H1 (cell line): Measurements from ENCODE around the gene H1-8. TPM values are rescaled to one million over a fixed set of nuclear protein-coding genes. Genes with fewer than 3 reads are reported as not detected.

Source experiments
- CTCF ChIA-PET: fragments of 300-600 bp; sonication (Branson Sonifier 250); formaldehyde crosslinking; loops from one replicate; lab custom pipeline; 2021; ENCODE audit not compliant: partially characterized antibody; lab: Charles Lee
- POLR2A ChIA-PET: fragments of 300-600 bp; sonication (Branson Sonifier 250); formaldehyde crosslinking; loops from one replicate; lab custom pipeline; 2021; ENCODE audit warnings: inconsistent platforms; ENCODE audit not compliant: partially characterized antibody; lab: Charles Lee
- DNase-seq, 2 experiments: peaks; one replicate each; pipeline versions ENCODE4 v3.0.0 to v3.0.0-alpha.2; 2010 to 2022; ENCODE audit warnings: low spot score in 2 of 2, low read depth in 1 of 2, mixed read lengths in 1 of 2
- FAIRE-seq: peaks from 2 replicates; lab custom pipeline; 2011; peaks lifted over from hg19 to GRCh38; lab: Jason Lieb, UNC
- H2AFZ ChIP-seq: 2 replicates; pipeline ENCODE4 v1.8.1; 2012; ENCODE audit warnings: low read length, inconsistent platforms
- H2AK5ac ChIP-seq: 2 replicates; pipeline ENCODE4 v1.6.1; 2013; ENCODE audit warnings: low read depth, low read length
- H2BK120ac ChIP-seq: replicated peaks from 2 replicates; pipeline ENCODE3; 2013; ENCODE audit warnings: low read depth, low read length, inconsistent platforms
- H2BK12ac ChIP-seq: 2 replicates; pipeline ENCODE4 v1.6.1; 2013; ENCODE audit warnings: low read depth, low read length
- H2BK15ac ChIP-seq: 2 replicates; pipeline ENCODE4 v1.6.1; 2013; ENCODE audit warnings: low read length
- H2BK20ac ChIP-seq: 2 replicates; pipeline ENCODE4 v1.6.1; 2013; ENCODE audit warnings: low read length
- H2BK5ac ChIP-seq: 2 replicates; pipeline ENCODE4 v1.6.1; 2013; ENCODE audit warnings: low read depth, low read length
- H3K14ac ChIP-seq: 2 replicates; pipeline ENCODE4 v1.6.1; 2013; ENCODE audit warnings: inconsistent platforms; ENCODE audit not compliant: insufficient read length
- H3K18ac ChIP-seq: 2 replicates; pipeline ENCODE4 v1.6.1; 2013; ENCODE audit warnings: low read length; ENCODE audit errors: extremely low read depth
- H3K23ac ChIP-seq: 2 replicates; pipeline ENCODE4 v1.6.1; 2013; ENCODE audit warnings: inconsistent platforms; ENCODE audit not compliant: insufficient read length
- H3K23me2 ChIP-seq: 2 replicates; pipeline ENCODE4 v1.6.1; 2013; ENCODE audit warnings: low read depth, low read length
- H3K27ac ChIP-seq: 2 replicates; pipeline ENCODE4 v1.6.1; 2011; ENCODE audit warnings: low read depth, low read length, inconsistent platforms
- H3K27me3 ChIP-seq, 4 experiments: replicated peaks in 1 of 4; 1 replicate in 1 of 4; 2 replicates in 3 of 4; pipeline versions ENCODE4 v1.6.1 to v1.8.1; 2011 to 2013; ENCODE audit warnings: low read length in 3 of 4, mild to moderate bottlenecking in 3 of 4, inconsistent platforms in 2 of 4, mixed read lengths in 2 of 4, moderate library complexity in 1 of 4; ENCODE audit not compliant: control insufficient read depth in 3 of 4, insufficient read depth in 3 of 4; ENCODE audit errors: extremely low read depth in 1 of 4
- H3K36me3 ChIP-seq, 4 experiments: 2 replicates each; pipeline versions ENCODE4 v1.6.1 to v1.8.1; 2011 to 2013; ENCODE audit warnings: mild to moderate bottlenecking in 4 of 4, low read length in 3 of 4, moderate library complexity in 2 of 4, control low read depth in 1 of 4, inconsistent platforms in 1 of 4; ENCODE audit not compliant: insufficient read depth in 4 of 4, control insufficient read depth in 2 of 4
- H3K4ac ChIP-seq: replicated peaks from 2 replicates; pipeline ENCODE3; 2013; ENCODE audit warnings: low read length, low read depth, mixed read lengths, inconsistent platforms; ENCODE audit not compliant: insufficient read length
- H3K4me1 ChIP-seq, 4 experiments: replicated peaks in 1 of 4; 1 replicate in 1 of 4; 2 replicates in 3 of 4; pipeline versions ENCODE4 v1.6.1 to v1.8.1; 2011 to 2013; ENCODE audit warnings: low read length in 3 of 4, inconsistent platforms in 2 of 4, mixed read lengths in 1 of 4; ENCODE audit not compliant: insufficient read depth in 4 of 4, control insufficient read depth in 3 of 4
- H3K4me2 ChIP-seq, 2 experiments: 2 replicates each; pipeline versions ENCODE4 v1.6.1 to v1.8.1; 2011 to 2013; ENCODE audit warnings: low read depth in 2 of 2, low read length in 2 of 2, control low read depth in 1 of 2, inconsistent platforms in 1 of 2, mild to moderate bottlenecking in 1 of 2; ENCODE audit not compliant: insufficient read depth in 1 of 2
- H3K4me3 ChIP-seq, 4 experiments: fragments of 200-600, 300-600 bp in 1 of 4; sonication (generic), shearing (Covaris generic), sonication (Bioruptor Twin) in 1 of 4; 2 replicates each; pipeline versions ENCODE4 v1.5.1 to v1.8.1; 2011 to 2016; ENCODE audit warnings: low read length in 4 of 4, low read depth in 3 of 4, control low read depth in 2 of 4, inconsistent platforms in 2 of 4, mild to moderate bottlenecking in 2 of 4, mixed read lengths in 1 of 4, moderate library complexity in 1 of 4; ENCODE audit not compliant: insufficient read depth in 2 of 4; ENCODE audit errors: extremely low read depth in 1 of 4
- H3K56ac ChIP-seq: replicated peaks from 2 replicates; pipeline ENCODE3; 2013; ENCODE audit warnings: low read depth, mild to moderate bottlenecking, mixed read lengths, low read length, inconsistent platforms; ENCODE audit not compliant: insufficient read length
- H3K79me1 ChIP-seq: 2 replicates; pipeline ENCODE4 v1.6.1; 2013; ENCODE audit warnings: low read depth, low read length, control low read depth
- H3K79me2 ChIP-seq, 2 experiments: 2 replicates each; pipeline versions ENCODE4 v1.6.1 to v1.8.1; 2012 to 2013; ENCODE audit warnings: low read length in 2 of 2, mild to moderate bottlenecking in 2 of 2, inconsistent platforms in 1 of 2; ENCODE audit not compliant: insufficient read depth in 2 of 2, control insufficient read depth in 1 of 2
- H3K9ac ChIP-seq, 4 experiments: replicated peaks in 1 of 4; 1 replicate in 1 of 4; 2 replicates in 3 of 4; pipeline versions ENCODE4 v1.6.1 to v1.8.1; 2011 to 2013; ENCODE audit warnings: low read depth in 3 of 4, low read length in 3 of 4, control low read depth in 2 of 4, mild to moderate bottlenecking in 2 of 4, moderate library complexity in 2 of 4, inconsistent platforms in 1 of 4; ENCODE audit errors: extremely low read depth in 1 of 4
- H3K9me3 ChIP-seq, 2 experiments: 2 replicates each; pipeline versions ENCODE4 v1.6.1 to v1.8.1; 2012 to 2013; ENCODE audit warnings: mild to moderate bottlenecking in 2 of 2, moderate library complexity in 2 of 2, control low read depth in 1 of 2, inconsistent platforms in 1 of 2, low read depth in 1 of 2, low read length in 1 of 2, mixed read lengths in 1 of 2; ENCODE audit not compliant: insufficient read depth in 2 of 2
- H4K20me1 ChIP-seq, 2 experiments: replicated peaks in 1 of 2; 2 replicates each; pipeline versions ENCODE3 to v1.8.1; 2011 to 2013; ENCODE audit warnings: inconsistent platforms in 2 of 2, low read length in 2 of 2, mild to moderate bottlenecking in 1 of 2; ENCODE audit not compliant: insufficient read depth in 2 of 2, control insufficient read depth in 1 of 2
- H4K5ac ChIP-seq: 2 replicates; pipeline ENCODE4 v1.6.1; 2013; ENCODE audit warnings: low read length, low read depth, mixed read lengths, inconsistent platforms; ENCODE audit not compliant: insufficient read length
- H4K8ac ChIP-seq: 2 replicates; pipeline ENCODE4 v1.8.0; 2013; ENCODE audit warnings: mild to moderate bottlenecking, moderate library complexity, low read length, inconsistent platforms; ENCODE audit not compliant: insufficient read depth; ENCODE audit errors: extremely low read depth
- H4K91ac ChIP-seq: replicated peaks from 2 replicates; pipeline ENCODE3; 2013; ENCODE audit warnings: low read length, mixed read lengths, inconsistent platforms; ENCODE audit not compliant: insufficient read length
- SIRT6 ChIP-seq: IDR thresholded peaks from one replicate; pipeline ENCODE4 v1.7.1; 2012; ENCODE audit warnings: low read length, inconsistent platforms
- WGBS, 2 experiments: shearing (Covaris generic) in 1 of 2; methylation state at CpG; one replicate each; pipeline versions ENCODE4 v1.1.6 to v1.1.7; 2013 to 2015; ENCODE audit warnings: low lambda C conversion rate in 2 of 2, mixed read lengths in 2 of 2, inconsistent platforms in 1 of 2, low coverage in 1 of 2, missing lambda C conversion rate in 1 of 2; ENCODE audit not compliant: insufficient replicate concordance in 2 of 2, insufficient coverage in 1 of 2, insufficient read length in 1 of 2; ENCODE audit errors: extremely low coverage in 1 of 2, missing lambda C conversion rate in 1 of 2; 5-methylcytosine and 5-hydroxymethylcytosine counted together
- polyA plus RNA-seq, 7 experiments: library from polyadenylated mRNA; depleted of rRNA in 3 of 7; stranded (reverse) in 5 of 7; unstranded in 2 of 7; fragments of >200 nt in 5 of 7; fragments of 200-250 nt in 2 of 7; gene quantifications; 1 replicate in 5 of 7; 2 replicates in 1 of 7; 4 replicates in 1 of 7; pipeline versions ENCODE4 v1.2.1 to v1.2.3, GENCODE V29; 2011 to 2013; ENCODE audit warnings: missing spikeins in 2 of 7, mixed read lengths in 2 of 7
- total RNA-seq: library from RNA; stranded (reverse); fragmentation: NEBNext Ultra II Directional; extraction: Animal tissue kit (Norgen Biotek cat#: 25700); gene quantifications from 2 replicates; pipeline ENCODE4 v1.2.1, GENCODE V29; 2021

Gene H1-8
- total and polyA plus RNA-seq, 2 of the 8 experiments (the other 6 are each of a cell fraction or from before 2014, with no cell fraction given) = not detected

GRCh38 chr3:129583289-129583688 lies 40.3 kb downstream of the H1-8 start:
- Histone ChIP-seq H3K9ac (no peak overlapping the region), H3K36me3 (no peaks in the 10 kb centered on the region), H3K27me3 (no peaks in the 10 kb centered on the region), H3K56ac (no peak overlapping the region), H4K8ac (no peak overlapping the region), H4K91ac (no peak overlapping the region), H3K18ac (no peak overlapping the region), H3K4me2 (no peak overlapping the region), H3K4me3 (no peak overlapping the region), H2BK120ac (no peak overlapping the region), H3K4ac (no peak overlapping the region), H3K23me2 (no peaks in the 10 kb centered on the region), H2BK12ac (no peak overlapping the region), H4K20me1 (peaks cover 0 to 2% of the 10 kb centered on the region in 2 experiments), H2BK5ac (no peak overlapping the region), H3K4me1 (no peaks in the 10 kb centered on the region; a peak in 1 of 7 replicates), H3K27ac (no peak overlapping the region), H3K23ac (no peak overlapping the region), H2AK5ac (no peak overlapping the region), H2AFZ (no peak overlapping the region), H2BK20ac (no peak overlapping the region), H2BK15ac (no peak overlapping the region), H3K79me1 (0 out of 2 replicates have a peak, but pooled peaks cover 2% of the 10 kb centered on the region), H3K9me3 (no peaks in the 10 kb centered on the region), H4K5ac (no peak overlapping the region), H3K14ac (no peak overlapping the region), H3K79me2 (no peaks in the 10 kb centered on the region)
- CTCF ChIA-PET = interaction anchor here (1.7 kb wide), 1 partner anchor 11 kb away, joined by 3 read pairs; no protein-coding TSS in a partner anchor
- 93% methylated on average over 8 of the region's 9 CpGs; no CpG with 5 or more reads in 1 of the 2 experiments for WGBS, 2 experiments
- POLR2A ChIA-PET = interaction anchor here (0.6 to 1.8 kb wide), 2 partner anchors 7 to 359 kb away, joined by 3 to 5 read pairs; no protein-coding TSS in a partner anchor
- no peak for DNase-seq
- TF ChIP-seq SIRT6 = no peak
- FAIRE-seq = no peak
